ENCODE results near the gene TOMM7. TPM values are rescaled to one million over a fixed set of nuclear protein-coding genes. Genes with fewer than 3 reads are reported as not detected.

The TOMM7 gene
- total RNA-seq, 1 donor from 2014 or later, result 324 TPM

GRCh38 chr7:22867589-22867988 lies 44.9 kb upstream of the TOMM7 start:
- Mint-ChIP-seq H3K4me3 (no peak overlapping the region), H3K27ac (peak overlapping the region; percentile 53), H3K27me3 (no peaks in the 10 kb centered on the region), H3K4me1 (peaks cover 56% of the 10 kb centered on the region), H3K9me3 (no peaks in the 10 kb centered on the region), H3K36me3 (ENCODE audit: low read depth) (peaks cover 45% of the 10 kb centered on the region)
- DNase-seq (no peak), ATAC-seq (ENCODE audit: low read depth) (no peak)
- no peak for TF ChIP-seq CTCF (IDR thresholded peaks at IDR 0.05)
- ChIA-PET POLR2A (interaction anchor here (0.5 to 1.1 kb wide), 3 partner anchors 9 to 647 kb away, joined by 3 to 5 read pairs (median 4); no protein-coding TSS in a partner anchor), CTCF (no interaction called here)
- intact Hi-C loops (cut with micrococcal nuclease), result no loop called here

GRCh38 chr7:22867003-22867402 lies 44.4 kb upstream of the TOMM7 start:
- no peak for ATAC-seq (ENCODE audit: low read depth)
- ChIA-PET CTCF (no interaction called here), POLR2A (interaction anchor here (1.1 kb wide), 1 partner anchor 12 kb away, joined by 3 read pairs; no protein-coding TSS in a partner anchor)
- intact Hi-C loops (cut with micrococcal nuclease), result no loop called here
- no peak overlapping the region for H3K4me3 Mint-ChIP-seq
- H3K36me3 Mint-ChIP-seq (ENCODE audit: low read depth), result peaks cover 48% of the 10 kb centered on the region
- DNase-seq, result no peak
- no peaks in the 10 kb centered on the region for H3K27me3 Mint-ChIP-seq
- no peaks in the 10 kb centered on the region for H3K9me3 Mint-ChIP-seq
- H3K27ac Mint-ChIP-seq, result no peak overlapping the region
- peaks cover 50% of the 10 kb centered on the region for H3K4me1 Mint-ChIP-seq
- TF ChIP-seq CTCF (IDR thresholded peaks at IDR 0.05), result no peak

- no peaks in the 10 kb centered on the region for H3K9me3 Mint-ChIP-seq
- no peak for TF ChIP-seq CTCF (IDR thresholded peaks at IDR 0.05)
- DNase-seq, result no peak
- no peak overlapping the region for H3K27ac Mint-ChIP-seq
- peaks cover 59% of the 10 kb centered on the region for H3K36me3 Mint-ChIP-seq (ENCODE audit: low read depth)
- no peak overlapping the region for H3K4me3 Mint-ChIP-seq
- H3K27me3 Mint-ChIP-seq, result no peaks in the 10 kb centered on the region
- no peak for ATAC-seq (ENCODE audit: low read depth)
- peaks cover 50% of the 10 kb centered on the region for H3K4me1 Mint-ChIP-seq
- CTCF ChIA-PET, result no interaction called here
- POLR2A ChIA-PET, result interaction anchor here (0.6 kb wide), 1 partner anchor 8 kb away, joined by 5 read pairs; no protein-coding TSS in a partner anchor
- intact Hi-C loops (cut with micrococcal nuclease), result no loop called here
Observed at GRCh38 chr7:22865602-22865960, 42.9 kb upstream of the TOMM7 start.

GRCh38 chr7:22864855-22865601 lies 42.4 kb upstream of the TOMM7 start:
- peak overlapping the region; percentile 0 for H3K27ac Mint-ChIP-seq
- H3K36me3 Mint-ChIP-seq (ENCODE audit: low read depth), result peaks cover 60% of the 10 kb centered on the region
- H3K9me3 Mint-ChIP-seq, result no peaks in the 10 kb centered on the region
- POLR2A ChIA-PET, result interaction anchor here (0.6 to 1.0 kb wide), 5 partner anchors 8 to 104 kb away, joined by 3 to 15 read pairs (median 5); no protein-coding TSS in a partner anchor
- DNase-seq (no peak), ATAC-seq (ENCODE audit: low read depth) (peak; percentile 35)
- H3K4me3 Mint-ChIP-seq, result no peak overlapping the region
- intact Hi-C loops (cut with micrococcal nuclease), result no loop called here
- CTCF ChIA-PET, result no interaction called here
- peaks cover 55% of the 10 kb centered on the region for H3K4me1 Mint-ChIP-seq
- TF ChIP-seq CTCF (IDR thresholded peaks at IDR 0.05), result no peak
- H3K27me3 Mint-ChIP-seq, result no peaks in the 10 kb centered on the region

- intact Hi-C loops (cut with micrococcal nuclease), result no loop called here
- CTCF ChIA-PET, result no interaction called here
- no peaks in the 10 kb centered on the region for H3K27me3 Mint-ChIP-seq
Observed at GRCh38 chr7:22864301-22864700, 41.7 kb upstream of the TOMM7 start.

More at GRCh38 chr7:22864301-22864700, 41.7 kb upstream of the TOMM7 start:
- DNase-seq (no peak), ATAC-seq (ENCODE audit: low read depth) (no peak)
- no peak overlapping the region for H3K4me3 Mint-ChIP-seq
- no peak overlapping the region for H3K27ac Mint-ChIP-seq
- H3K36me3 Mint-ChIP-seq (ENCODE audit: low read depth), result peaks cover 63% of the 10 kb centered on the region
- no peak for TF ChIP-seq CTCF (IDR thresholded peaks at IDR 0.05)
- H3K4me1 Mint-ChIP-seq, result peaks cover 59% of the 10 kb centered on the region
- no peaks in the 10 kb centered on the region for H3K9me3 Mint-ChIP-seq
- POLR2A ChIA-PET, result interaction anchor here (0.7 to 1.0 kb wide), 3 partner anchors 9 to 13 kb away, joined by 3 to 15 read pairs (median 4); no protein-coding TSS in a partner anchor
